Sigmoid colon (tissue), 7 donors: ENCODE results near the gene IRF5. TPM values are rescaled to one million over a fixed set of nuclear protein-coding genes. Genes with fewer than 3 reads are reported as not detected.
A peak's percentile ranks its signal among the peaks of the same experiment; 100 is the strongest.

Experiments
- DNase-seq: peaks from one replicate; pipeline ENCODE4 v3.0.0-alpha.2; 2019
- H3K27ac ChIP-seq, 4 donors: fragments of 200-600 bp; sonication (generic); one replicate each; pipeline ENCODE4 v1.5.1; 2016 to 2019; ENCODE audit warnings: mild to moderate bottlenecking in 1 of 4
- H3K27me3 ChIP-seq, 3 donors: fragments of 200-600 bp; sonication (generic); one replicate each; pipeline ENCODE4 v1.5.1; 2019; ENCODE audit warnings: mild to moderate bottlenecking in 1 of 3
- H3K36me3 ChIP-seq, 4 donors: fragments of 200-600 bp; sonication (generic); one replicate each; pipeline ENCODE4 v1.5.1; 2016 to 2019
- H3K4me1 ChIP-seq, 4 donors: fragments of 200-600 bp; sonication (generic); one replicate each; pipeline ENCODE4 v1.5.1; 2017 to 2019
- H3K4me3 ChIP-seq, 4 donors: fragments of 200-600 bp; sonication (generic); one replicate each; pipeline ENCODE4 v1.5.1; 2017 to 2019; ENCODE audit warnings: mild to moderate bottlenecking in 2 of 4, moderate library complexity in 1 of 4
- H3K9me3 ChIP-seq, 4 donors: fragments of 200-600 bp in 3 of 4; sonication (generic) in 3 of 4; one replicate each; pipeline versions ENCODE4 v1.5.1 to v1.6.1; 2013 to 2019
- CTCF ChIP-seq, 4 experiments: fragments of 450-650 bp in 3 of 4; fragments of 200-600 bp in 1 of 4; IDR thresholded peaks; one replicate each; pipeline ENCODE4 v1.5.1; 2016 to 2019; ENCODE audit warnings: antibody characterized with exemption in 4 of 4, mild to moderate bottlenecking in 3 of 4, moderate library complexity in 2 of 4
- EP300 ChIP-seq, 4 donors: sonication (generic); formaldehyde crosslinking; IDR thresholded peaks; one replicate each; pipeline ENCODE4 v1.6.1; 2017; ENCODE audit warnings: antibody characterized with exemption in 4 of 4
- POLR2A ChIP-seq, 2 donors: fragments of 450-650 bp; IDR thresholded peaks; one replicate each; pipeline ENCODE4 v1.6.1; 2016; ENCODE audit warnings: antibody characterized with exemption in 2 of 2, mild to moderate bottlenecking in 2 of 2, moderate library complexity in 2 of 2
- POLR2AphosphoS5 ChIP-seq, 4 donors: sonication (generic); formaldehyde crosslinking; IDR thresholded peaks; one replicate each; pipeline ENCODE4 v1.6.1; 2017; ENCODE audit warnings: antibody characterized with exemption in 4 of 4
- WGBS, 2 donors: extraction: QIAGEN DNeasy Blood & Tissue Kit; methylation state at CpG; one replicate each; pipeline ENCODE4 v1.1.7; 2013; 5-methylcytosine and 5-hydroxymethylcytosine counted together
- intact Hi-C: fragments of 100-400 bp; cut with DNase I; formaldehyde crosslinking; loops from one replicate; pipeline ENCODE4 v1.15.1; 2023
- polyA plus RNA-seq, 3 donors: library from polyadenylated mRNA; stranded (reverse); fragments of 200-250 nt; gene quantifications; one replicate each; pipeline ENCODE4 v1.2.3, GENCODE V29; 2013
- total RNA-seq, 4 donors: library from RNA; depleted of rRNA; stranded (reverse); fragments of >200 nt; gene quantifications; one replicate each; pipeline ENCODE4 v1.1.0, GENCODE V29; 2016
- donor health status: healthy with polysubstance abuse.
- donor health status: Bipolar disorder and iron deficiency.
- donor health status: healthy.

IRF5 gene
- total and polyA plus RNA-seq, 7 donors, result 4.6 to 15.3 (median 6.6) TPM

- Histone ChIP-seq H3K4me1 (peaks cover 0 to 16% (median 14%) of the 10 kb centered on the region in 4 donors), H3K27ac (no peak overlapping the region), H3K27me3 (peaks cover 5 to 48% (median 38%) of the 10 kb centered on the region in 3 donors), H3K9me3 (no peaks in the 10 kb centered on the region), H3K36me3 (no peaks in the 10 kb centered on the region), H3K4me3 (no peak overlapping the region)
- no peak for TF ChIP-seq CTCF (IDR thresholded peaks at IDR 0.05)
- TF ChIP-seq POLR2A (IDR thresholded peaks at IDR 0.05), result no peak
- no peak for TF ChIP-seq POLR2AphosphoS5 (IDR thresholded peaks at IDR 0.05)
- TF ChIP-seq EP300 (IDR thresholded peaks at IDR 0.05), result no peak
- peak; percentile 42 for DNase-seq
- 81 to 85% methylated on average over 6 of the region's 6 CpGs for WGBS, 2 donors
- intact Hi-C loops, result no loop called here
Measured at GRCh38 chr7:128919241-128919640, 18.5 kb upstream of the IRF5 start.

- TF ChIP-seq POLR2A (IDR thresholded peaks at IDR 0.05) (no peak), EP300 (IDR thresholded peaks at IDR 0.05) (no peak), CTCF (IDR thresholded peaks at IDR 0.05) (no peak), POLR2AphosphoS5 (IDR thresholded peaks at IDR 0.05) (no peak)
- peak; percentile 49 for DNase-seq
- Histone ChIP-seq H3K36me3 (no peaks in the 10 kb centered on the region), H3K4me3 (no peak overlapping the region), H3K27me3 (peaks cover 0 to 39% (median 29%) of the 10 kb centered on the region in 3 donors), H3K27ac (no peak overlapping the region), H3K4me1 (peaks cover 0 to 11% (median 11%) of the 10 kb centered on the region in 4 donors), H3K9me3 (no peaks in the 10 kb centered on the region)
- intact Hi-C loops, result no loop called here
- whole genome bisulfite sequencing, 2 donors, result 60 to 66% methylated on average over 14 of the region's 14 CpGs
Measured at GRCh38 chr7:128919881-128920799, 17.6 kb upstream of the IRF5 start.

- intact Hi-C loops, result no loop called here
- DNase-seq, result peak; percentile 63
- H3K9me3 ChIP-seq, result no peaks in the 10 kb centered on the region
- H3K27ac ChIP-seq, result no peak overlapping the region
- no peaks in the 10 kb centered on the region for H3K36me3 ChIP-seq
- TF ChIP-seq POLR2AphosphoS5 (IDR thresholded peaks at IDR 0.05) (no peak), CTCF (IDR thresholded peaks at IDR 0.05) (no peak), EP300 (IDR thresholded peaks at IDR 0.05) (no peak), POLR2A (IDR thresholded peaks at IDR 0.05) (no peak)
- H3K4me1 ChIP-seq, result peaks cover 0 to 2% (median 2%) of the 10 kb centered on the region in 4 donors
- peaks cover 0 to 30% (median 20%) of the 10 kb centered on the region in 3 donors for H3K27me3 ChIP-seq
- 51 to 75% methylated on average over 13 of the region's 13 CpGs for WGBS, 2 donors
- no peak overlapping the region for H3K4me3 ChIP-seq
Measured at GRCh38 chr7:128920913-128921582, 16.7 kb upstream of the IRF5 start.

GRCh38 chr7:128921866-128922440, 15.8 kb upstream of the IRF5 start:
- DNase-seq, result peak; percentile 41
- intact Hi-C loops, result no loop called here
- H3K9me3 ChIP-seq, result no peaks in the 10 kb centered on the region
- TF ChIP-seq POLR2A (IDR thresholded peaks at IDR 0.05) (no peak), POLR2AphosphoS5 (IDR thresholded peaks at IDR 0.05) (no peak), CTCF (IDR thresholded peaks at IDR 0.05) (no peak), EP300 (IDR thresholded peaks at IDR 0.05) (no peak)
- no peak overlapping the region for H3K4me3 ChIP-seq
- no peaks in the 10 kb centered on the region for H3K4me1 ChIP-seq
- peaks cover 0 to 22% (median 11%) of the 10 kb centered on the region in 3 donors for H3K27me3 ChIP-seq
- WGBS, 2 donors, result 83% methylated on average over 9 of the region's 9 CpGs
- no peak overlapping the region for H3K27ac ChIP-seq
- no peaks in the 10 kb centered on the region for H3K36me3 ChIP-seq
